ENCODE results near the gene ASTN2. TPM values are rescaled to one million over a fixed set of nuclear protein-coding genes. Genes with fewer than 3 reads are reported as not detected.

The ASTN2 gene
- total RNA-seq, 1 donor from 2014 or later: 13.6 TPM

- H3K9me3 ChIP-seq (ENCODE audit: insufficient read depth, low read depth, low read length): no peaks in the 10 kb centered on the region
- no peak for FAIRE-seq
- H3K4me1 ChIP-seq (ENCODE audit: insufficient read depth, low read length): peaks cover 14% of the 10 kb centered on the region
- Mint-ChIP-seq H3K4me3 (ENCODE audit: unreplicated experiment) (no peak overlapping the region), H3K9me3 (ENCODE audit: unreplicated experiment) (no peaks in the 10 kb centered on the region), H3K27me3 (ENCODE audit: low read depth, unreplicated experiment) (no peaks in the 10 kb centered on the region), H3K27ac (ENCODE audit: unreplicated experiment) (peak overlapping the region; percentile 41), H3K36me3 (ENCODE audit: low read depth, unreplicated experiment) (no peaks in the 10 kb centered on the region), H3K4me1 (ENCODE audit: low read depth, unreplicated experiment) (peaks cover 33% of the 10 kb centered on the region)
- H3K9ac ChIP-seq (ENCODE audit: low read length): no peak overlapping the region
- no peaks in the 10 kb centered on the region for H3K36me3 ChIP-seq (ENCODE audit: insufficient read depth, low read length)
- no peaks in the 10 kb centered on the region for H4K20me1 ChIP-seq (ENCODE audit: insufficient read depth, low read length)
- no peak overlapping the region for H2AFZ ChIP-seq (ENCODE audit: low read depth, low read length)
- H3K79me2 ChIP-seq (ENCODE audit: insufficient read depth, low read length): no peaks in the 10 kb centered on the region
- H3K4me3 ChIP-seq (ENCODE audit: insufficient read depth, low read depth, low read length): no peak overlapping the region
- no peaks in the 10 kb centered on the region for H3K27me3 ChIP-seq (ENCODE audit: insufficient read depth, low read length)
- H3K4me2 ChIP-seq (ENCODE audit: low read length): peak overlapping the region; percentile 43
- DNase-seq (ENCODE audit: low read depth): peak; percentile 59
- TF ChIP-seq CTCF (IDR thresholded peaks at IDR 0.05; ENCODE audit: insufficient read depth, low read depth, low read length): no peak
- no peak overlapping the region for H3K27ac ChIP-seq (ENCODE audit: low read depth, low read length)
Observed at GRCh38 chr9:117093891-117094844, 320.7 kb downstream of the ASTN2 start.

- no peaks in the 10 kb centered on the region for H3K79me2 ChIP-seq (ENCODE audit: insufficient read depth, low read length)
- H3K27me3 ChIP-seq (ENCODE audit: insufficient read depth, low read length): no peaks in the 10 kb centered on the region
- peaks cover 14% of the 10 kb centered on the region for H3K4me1 ChIP-seq (ENCODE audit: insufficient read depth, low read length)
- DNase-seq (ENCODE audit: low read depth) (no peak), FAIRE-seq (no peak)
- no peaks in the 10 kb centered on the region for H3K9me3 ChIP-seq (ENCODE audit: insufficient read depth, low read depth, low read length)
- no peaks in the 10 kb centered on the region for H4K20me1 ChIP-seq (ENCODE audit: insufficient read depth, low read length)
- Mint-ChIP-seq H3K36me3 (ENCODE audit: low read depth, unreplicated experiment) (no peaks in the 10 kb centered on the region), H3K27me3 (ENCODE audit: low read depth, unreplicated experiment) (no peaks in the 10 kb centered on the region), H3K4me3 (ENCODE audit: unreplicated experiment) (no peak overlapping the region), H3K4me1 (ENCODE audit: low read depth, unreplicated experiment) (peaks cover 33% of the 10 kb centered on the region), H3K9me3 (ENCODE audit: unreplicated experiment) (no peaks in the 10 kb centered on the region), H3K27ac (ENCODE audit: unreplicated experiment) (peak overlapping the region; percentile 77)
- peak overlapping the region; percentile 29 for H2AFZ ChIP-seq (ENCODE audit: low read depth, low read length)
- no peak overlapping the region for H3K27ac ChIP-seq (ENCODE audit: low read depth, low read length)
- no peaks in the 10 kb centered on the region for H3K36me3 ChIP-seq (ENCODE audit: insufficient read depth, low read length)
- TF ChIP-seq CTCF (IDR thresholded peaks at IDR 0.05; ENCODE audit: insufficient read depth, low read depth, low read length) (no peak), EZH2 (IDR thresholded peaks at IDR 0.05; ENCODE audit: insufficient read depth, low read length) (no peak)
- no peak overlapping the region for H3K9ac ChIP-seq (ENCODE audit: low read length)
- peak overlapping the region; percentile 7 for H3K4me2 ChIP-seq (ENCODE audit: low read length)
- H3K4me3 ChIP-seq (ENCODE audit: insufficient read depth, low read depth, low read length): no peak overlapping the region
Observed at GRCh38 chr9:117092582-117092981, 322.3 kb downstream of the ASTN2 start.

- no peak overlapping the region for H2AFZ ChIP-seq (ENCODE audit: low read depth, low read length)
- Mint-ChIP-seq H3K27me3 (ENCODE audit: low read depth, unreplicated experiment) (no peaks in the 10 kb centered on the region), H3K36me3 (ENCODE audit: low read depth, unreplicated experiment) (no peaks in the 10 kb centered on the region), H3K9me3 (ENCODE audit: unreplicated experiment) (no peaks in the 10 kb centered on the region), H3K27ac (ENCODE audit: unreplicated experiment) (no peak overlapping the region), H3K4me1 (ENCODE audit: low read depth, unreplicated experiment) (peaks cover 33% of the 10 kb centered on the region), H3K4me3 (ENCODE audit: unreplicated experiment) (no peak overlapping the region)
- peaks cover 14% of the 10 kb centered on the region for H3K4me1 ChIP-seq (ENCODE audit: insufficient read depth, low read length)
- DNase-seq (ENCODE audit: low read depth) (no peak), FAIRE-seq (no peak)
- H3K36me3 ChIP-seq (ENCODE audit: insufficient read depth, low read length): no peaks in the 10 kb centered on the region
- no peak overlapping the region for H3K9ac ChIP-seq (ENCODE audit: low read length)
- H3K4me2 ChIP-seq (ENCODE audit: low read length): no peak overlapping the region
- no peaks in the 10 kb centered on the region for H3K79me2 ChIP-seq (ENCODE audit: insufficient read depth, low read length)
- no peaks in the 10 kb centered on the region for H3K27me3 ChIP-seq (ENCODE audit: insufficient read depth, low read length)
- TF ChIP-seq EZH2 (IDR thresholded peaks at IDR 0.05; ENCODE audit: insufficient read depth, low read length) (no peak), CTCF (IDR thresholded peaks at IDR 0.05; ENCODE audit: insufficient read depth, low read depth, low read length) (no peak)
- H3K27ac ChIP-seq (ENCODE audit: low read depth, low read length): no peak overlapping the region
- no peaks in the 10 kb centered on the region for H4K20me1 ChIP-seq (ENCODE audit: insufficient read depth, low read length)
- H3K4me3 ChIP-seq (ENCODE audit: insufficient read depth, low read depth, low read length): no peak overlapping the region
- no peaks in the 10 kb centered on the region for H3K9me3 ChIP-seq (ENCODE audit: insufficient read depth, low read depth, low read length)
Observed at GRCh38 chr9:117091529-117091928, 323.3 kb downstream of the ASTN2 start.
